CD14-positive monocyte (primary cell): ENCODE results near the gene WWC2. TPM values are rescaled to one million over a fixed set of nuclear protein-coding genes. Genes with fewer than 3 reads are reported as not detected.

Experiments
- DNase-seq, 3 donors: peaks; one replicate each; pipeline ENCODE4 v3.0.0-alpha.2; 2011 to 2022
- H2AFZ ChIP-seq: 2 replicates; pipeline ENCODE4 v1.6.0; 2012; ENCODE audit warnings: mild to moderate bottlenecking, low read depth, low read length, inconsistent platforms; ENCODE audit not compliant: insufficient read depth, poor library complexity, severe bottlenecking
- H3K27ac ChIP-seq, 2 donors: 1 replicate in 1 of 2; 2 replicates in 1 of 2; pipeline ENCODE4 v1.5.1; 2012 to 2013; ENCODE audit warnings: low read length in 2 of 2, control low read depth in 1 of 2, inconsistent platforms in 1 of 2, low read depth in 1 of 2, mild to moderate bottlenecking in 1 of 2
- H3K27me3 ChIP-seq, 2 donors: one replicate each; pipeline versions ENCODE4 v1.6.0 to v1.6.1; 2011 to 2013; ENCODE audit warnings: low read length in 2 of 2; ENCODE audit not compliant: control insufficient read depth in 2 of 2, insufficient read depth in 2 of 2
- H3K36me3 ChIP-seq, 2 donors: replicated peaks in 1 of 2; 1 replicate in 1 of 2; 2 replicates in 1 of 2; pipeline versions ENCODE4 v1.5.1 to v1.6.1; 2012 to 2013; ENCODE audit warnings: low read length in 2 of 2, control low read depth in 1 of 2, inconsistent platforms in 1 of 2, mild to moderate bottlenecking in 1 of 2; ENCODE audit not compliant: insufficient read depth in 2 of 2, control insufficient read depth in 1 of 2
- H3K4me1 ChIP-seq, 2 donors: 1 replicate in 1 of 2; 2 replicates in 1 of 2; pipeline versions ENCODE4 v1.5.1 to v1.6.1; 2012 to 2013; ENCODE audit warnings: low read length in 2 of 2, control low read depth in 1 of 2, inconsistent platforms in 1 of 2, mild to moderate bottlenecking in 1 of 2, moderate library complexity in 1 of 2; ENCODE audit not compliant: insufficient read depth in 2 of 2, control insufficient read depth in 1 of 2
- H3K4me2 ChIP-seq: replicated peaks from 2 replicates; pipeline ENCODE3; 2012; ENCODE audit warnings: low read length, moderate library complexity, mild to moderate bottlenecking; ENCODE audit not compliant: poor library complexity, severe bottlenecking; ENCODE audit errors: extremely low read depth
- H3K4me3 ChIP-seq, 3 experiments: fragments of 200-600 bp in 1 of 3; sonication (generic) in 1 of 3; replicated peaks in 1 of 3; 1 replicate in 2 of 3; 2 replicates in 1 of 3; pipeline ENCODE4 v1.5.1; 2011 to 2013; ENCODE audit warnings: low read length in 3 of 3, mild to moderate bottlenecking in 3 of 3, control low read depth in 2 of 3, low read depth in 2 of 3, inconsistent platforms in 1 of 3, moderate library complexity in 1 of 3
- H3K79me2 ChIP-seq: 2 replicates; pipeline ENCODE4 v1.6.0; 2012; ENCODE audit warnings: mild to moderate bottlenecking, control low read depth, inconsistent platforms, low read length, moderate library complexity; ENCODE audit not compliant: insufficient read depth
- H3K9ac ChIP-seq: 2 replicates; pipeline ENCODE4 v1.6.0; 2017; ENCODE audit warnings: low read length, mild to moderate bottlenecking; ENCODE audit not compliant: insufficient read depth, poor library complexity, severe bottlenecking
- H3K9me3 ChIP-seq, 2 donors: replicated peaks in 1 of 2; 1 replicate in 1 of 2; 2 replicates in 1 of 2; pipeline versions ENCODE4 v1.5.1 to v1.6.1; 2012 to 2013; ENCODE audit warnings: low read length in 2 of 2, control low read depth in 1 of 2; ENCODE audit not compliant: control insufficient read depth in 1 of 2, insufficient read depth in 1 of 2
- H4K20me1 ChIP-seq: 2 replicates; pipeline ENCODE4 v1.6.0; 2012; ENCODE audit warnings: mild to moderate bottlenecking, low read length, control low read depth, moderate library complexity; ENCODE audit not compliant: insufficient read depth
- H3K27ac Mint-ChIP-seq, 7 donors: one replicate each; pipeline ENCODE4 v1.8.0; 2020; ENCODE audit warnings: mild to moderate bottlenecking in 7 of 7, mixed read lengths in 7 of 7, moderate library complexity in 6 of 7, inconsistent platforms in 2 of 7
- H3K27me3 Mint-ChIP-seq, 3 donors: one replicate each; pipeline ENCODE4 v1.8.0; 2021 to 2022; ENCODE audit warnings: low read depth in 3 of 3, mild to moderate bottlenecking in 3 of 3, mixed read lengths in 3 of 3, moderate library complexity in 3 of 3, inconsistent platforms in 1 of 3
- H3K36me3 Mint-ChIP-seq, 2 donors: one replicate each; pipeline ENCODE4 v1.8.0; 2020; ENCODE audit warnings: mixed read lengths in 2 of 2, inconsistent platforms in 1 of 2, mild to moderate bottlenecking in 1 of 2
- H3K4me1 Mint-ChIP-seq: one replicate; pipeline ENCODE4 v1.8.0; 2020; ENCODE audit warnings: mild to moderate bottlenecking, mixed read lengths
- H3K4me3 Mint-ChIP-seq, 2 donors: one replicate each; pipeline ENCODE4 v1.8.0; 2020; ENCODE audit warnings: mild to moderate bottlenecking in 2 of 2, mixed read lengths in 2 of 2, moderate library complexity in 1 of 2
- H3K9me3 Mint-ChIP-seq, 7 donors: one replicate each; pipeline ENCODE4 v1.8.0; 2020 to 2022; ENCODE audit warnings: mixed read lengths in 7 of 7, mild to moderate bottlenecking in 6 of 7, moderate library complexity in 6 of 7, inconsistent platforms in 2 of 7
- WGBS: methylation state at CpG from one replicate; pipeline ENCODE4 v1.1.5; 2013; ENCODE audit warnings: missing lambda C conversion rate; ENCODE audit not compliant: insufficient coverage; 5-methylcytosine and 5-hydroxymethylcytosine counted together
- intact Hi-C, 2 donors: fragments of 100-400 bp; cut with micrococcal nuclease; formaldehyde crosslinking; loops; one replicate each; pipeline versions ENCODE4 v1.15.0 to v1.15.1; 2023
- polyA plus RNA-seq, 3 donors: library from polyadenylated mRNA; depleted of rRNA in 1 of 3; unstranded in 2 of 3; stranded (reverse) in 1 of 3; fragments of 300-500 nt in 2 of 3; fragments of >200 nt in 1 of 3; fragmentation: Illumina TruSeq in 2 of 3; gene quantifications; 1 replicate in 2 of 3; 2 replicates in 1 of 3; pipeline ENCODE4 v1.2.3, GENCODE V29; 2012 to 2021
- TF ChIP-seq, protein P1 (sequence below): fragments of 200-600 bp; IDR thresholded peaks from one replicate; pipeline ENCODE4 v1.8.0; 2022; ENCODE audit warnings: antibody characterized with exemption, mild to moderate bottlenecking

WWC2 gene
- polyA plus RNA-seq, 3 donors = 1.9 to 3.8 (median 2.9) TPM

- H3K27ac Mint-ChIP-seq = no peak overlapping the region
- H3K27me3 Mint-ChIP-seq = no peaks in the 10 kb centered on the region
- H3K4me1 Mint-ChIP-seq = peaks cover 3% of the 10 kb centered on the region
- H3K27ac ChIP-seq = no peak overlapping the region
- H3K9ac ChIP-seq = no peak overlapping the region
- DNase-seq = no peak
- H3K36me3 ChIP-seq = no peaks in the 10 kb centered on the region
- no peaks in the 10 kb centered on the region for H3K79me2 ChIP-seq
- H4K20me1 ChIP-seq = no peaks in the 10 kb centered on the region
- intact Hi-C loops = no loop called here
- H3K4me1 ChIP-seq = no peaks in the 10 kb centered on the region
- H3K9me3 Mint-ChIP-seq = no peaks in the 10 kb centered on the region
- H3K36me3 Mint-ChIP-seq = peaks cover 0 to 2% of the 10 kb centered on the region in 2 donors
- H3K27me3 ChIP-seq = no peaks in the 10 kb centered on the region
- no peak overlapping the region for H3K4me2 ChIP-seq
- H2AFZ ChIP-seq = no peak overlapping the region
- no peak overlapping the region for H3K4me3 Mint-ChIP-seq
- H3K4me3 ChIP-seq = no peak overlapping the region
- TF ChIP-seq, protein P1, sequence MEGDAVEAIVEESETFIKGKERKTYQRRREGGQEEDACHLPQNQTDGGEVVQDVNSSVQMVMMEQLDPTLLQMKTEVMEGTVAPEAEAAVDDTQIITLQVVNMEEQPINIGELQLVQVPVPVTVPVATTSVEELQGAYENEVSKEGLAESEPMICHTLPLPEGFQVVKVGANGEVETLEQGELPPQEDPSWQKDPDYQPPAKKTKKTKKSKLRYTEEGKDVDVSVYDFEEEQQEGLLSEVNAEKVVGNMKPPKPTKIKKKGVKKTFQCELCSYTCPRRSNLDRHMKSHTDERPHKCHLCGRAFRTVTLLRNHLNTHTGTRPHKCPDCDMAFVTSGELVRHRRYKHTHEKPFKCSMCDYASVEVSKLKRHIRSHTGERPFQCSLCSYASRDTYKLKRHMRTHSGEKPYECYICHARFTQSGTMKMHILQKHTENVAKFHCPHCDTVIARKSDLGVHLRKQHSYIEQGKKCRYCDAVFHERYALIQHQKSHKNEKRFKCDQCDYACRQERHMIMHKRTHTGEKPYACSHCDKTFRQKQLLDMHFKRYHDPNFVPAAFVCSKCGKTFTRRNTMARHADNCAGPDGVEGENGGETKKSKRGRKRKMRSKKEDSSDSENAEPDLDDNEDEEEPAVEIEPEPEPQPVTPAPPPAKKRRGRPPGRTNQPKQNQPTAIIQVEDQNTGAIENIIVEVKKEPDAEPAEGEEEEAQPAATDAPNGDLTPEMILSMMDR = no peak
- no CpG with 5 or more reads among the region's 2 CpGs for WGBS
- no peaks in the 10 kb centered on the region for H3K9me3 ChIP-seq
Measured at GRCh38 chr4:183304538-183304937, 205.5 kb downstream of the WWC2 start.

GRCh38 chr4:183306811-183307210, 207.8 kb downstream of the WWC2 start:
- H3K9ac ChIP-seq = no peak overlapping the region
- Mint-ChIP-seq H3K27me3 (no peaks in the 10 kb centered on the region), H3K4me1 (peaks cover 3% of the 10 kb centered on the region), H3K4me3 (no peak overlapping the region), H3K9me3 (no peaks in the 10 kb centered on the region), H3K27ac (no peak overlapping the region), H3K36me3 (peaks cover 0 to 2% of the 10 kb centered on the region in 2 donors)
- no peak overlapping the region for H3K27ac ChIP-seq
- H3K79me2 ChIP-seq = no peaks in the 10 kb centered on the region
- intact Hi-C loops = no loop called here
- no peaks in the 10 kb centered on the region for H4K20me1 ChIP-seq
- H3K4me1 ChIP-seq = no peaks in the 10 kb centered on the region
- H3K4me3 ChIP-seq = no peak overlapping the region
- TF ChIP-seq, protein P1 = no peak
- no peaks in the 10 kb centered on the region for H3K27me3 ChIP-seq
- H2AFZ ChIP-seq = no peak overlapping the region
- 100% methylated on average over 1 of the region's 3 CpGs for WGBS
- H3K9me3 ChIP-seq = no peaks in the 10 kb centered on the region
- H3K36me3 ChIP-seq = no peaks in the 10 kb centered on the region
- DNase-seq = no peak
- H3K4me2 ChIP-seq = no peak overlapping the region
